WI38 (cell line): ENCODE measurements around the gene SPATA17.
"Not testable (repeated sequence)": the region's sequence is repeated elsewhere in the genome, so short reads cannot be mapped to it uniquely, and the experiment has no call there.

ENCODE experiments used
- H3K4me3 ChIP-seq: 2 replicates; pipeline ENCODE4 v1.5.1; 2011; ENCODE audit warnings: low read depth, mild to moderate bottlenecking, control low read depth, low read length
- TF ChIP-seq, protein P1 (sequence below): IDR thresholded peaks from 2 replicates; pipeline ENCODE4 v1.5.1; 2012; ENCODE audit warnings: low read depth, mild to moderate bottlenecking, control low read depth, low read length

Gene SPATA17

GRCh38 chr1:217681806-217682205, 50.7 kb downstream of the SPATA17 start:
- H3K4me3 ChIP-seq = no peak overlapping the region
- TF ChIP-seq, protein P1, sequence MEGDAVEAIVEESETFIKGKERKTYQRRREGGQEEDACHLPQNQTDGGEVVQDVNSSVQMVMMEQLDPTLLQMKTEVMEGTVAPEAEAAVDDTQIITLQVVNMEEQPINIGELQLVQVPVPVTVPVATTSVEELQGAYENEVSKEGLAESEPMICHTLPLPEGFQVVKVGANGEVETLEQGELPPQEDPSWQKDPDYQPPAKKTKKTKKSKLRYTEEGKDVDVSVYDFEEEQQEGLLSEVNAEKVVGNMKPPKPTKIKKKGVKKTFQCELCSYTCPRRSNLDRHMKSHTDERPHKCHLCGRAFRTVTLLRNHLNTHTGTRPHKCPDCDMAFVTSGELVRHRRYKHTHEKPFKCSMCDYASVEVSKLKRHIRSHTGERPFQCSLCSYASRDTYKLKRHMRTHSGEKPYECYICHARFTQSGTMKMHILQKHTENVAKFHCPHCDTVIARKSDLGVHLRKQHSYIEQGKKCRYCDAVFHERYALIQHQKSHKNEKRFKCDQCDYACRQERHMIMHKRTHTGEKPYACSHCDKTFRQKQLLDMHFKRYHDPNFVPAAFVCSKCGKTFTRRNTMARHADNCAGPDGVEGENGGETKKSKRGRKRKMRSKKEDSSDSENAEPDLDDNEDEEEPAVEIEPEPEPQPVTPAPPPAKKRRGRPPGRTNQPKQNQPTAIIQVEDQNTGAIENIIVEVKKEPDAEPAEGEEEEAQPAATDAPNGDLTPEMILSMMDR = no peak

GRCh38 chr1:217687511-217687910, 56.4 kb downstream of the SPATA17 start:
- TF ChIP-seq, protein P1 = no peak
- no peak overlapping the region for H3K4me3 ChIP-seq

- not testable (repeated sequence) for H3K4me3 ChIP-seq
Measured at GRCh38 chr1:217696140-217696539, 65.0 kb downstream of the SPATA17 start.

GRCh38 chr1:217703326-217703725, 72.2 kb downstream of the SPATA17 start:
- TF ChIP-seq, protein P1 = no peak
- H3K4me3 ChIP-seq = no peak overlapping the region

GRCh38 chr1:217712925-217713597, 81.9 kb downstream of the SPATA17 start:
- TF ChIP-seq, protein P1 = no peak
- no peak overlapping the region for H3K4me3 ChIP-seq

DNA sequence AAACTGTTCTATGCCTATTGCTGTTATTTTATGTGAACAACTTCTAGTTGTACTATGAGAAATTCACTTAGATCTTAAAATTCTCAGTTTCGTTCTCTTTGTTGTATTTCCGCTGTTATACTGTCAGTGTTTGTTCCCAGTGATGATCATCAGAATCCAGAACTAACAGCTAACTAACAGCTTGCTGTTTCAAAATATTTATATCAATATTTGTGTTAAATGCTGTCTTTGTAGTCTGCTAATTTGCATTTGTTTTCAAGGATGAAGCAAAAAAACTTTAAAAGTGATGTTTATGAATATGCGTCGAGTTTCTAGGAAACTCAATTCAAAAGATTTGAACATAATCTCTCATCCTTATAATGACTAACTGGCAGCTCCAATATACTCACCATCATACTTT, 84.5 kb downstream of the SPATA17 start:
- no peak overlapping the region for H3K4me3 ChIP-seq
- TF ChIP-seq, protein P1 = no peak

GRCh38 chr1:217717959-217718358, 86.8 kb downstream of the SPATA17 start:
- TF ChIP-seq, protein P1 = no peak

GRCh38 chr1:217718873-217719272, 87.7 kb downstream of the SPATA17 start:
- no peak overlapping the region for H3K4me3 ChIP-seq
- TF ChIP-seq, protein P1 = no peak

More at GRCh38 chr1:217717959-217718358, 86.8 kb downstream of the SPATA17 start:
- no peak overlapping the region for H3K4me3 ChIP-seq
